ENCODE data around the gene FARS2.
A peak's percentile ranks its signal among the peaks of the same experiment; 100 is the strongest.

The FARS2 gene

GRCh38 chr6:5580736-5581581, 319.6 kb downstream of the FARS2 start:
- DNase-seq (ENCODE audit: low read depth in 2 of 2): no peak

GRCh38 chr6:5582762-5583161, 321.4 kb downstream of the FARS2 start:
- DNase-seq (ENCODE audit: low read depth in 2 of 2): no peak

- no peak for DNase-seq (ENCODE audit: low read depth in 2 of 2)
Measured at GRCh38 chr6:5583528-5583927, 322.2 kb downstream of the FARS2 start.

- no peak for DNase-seq (ENCODE audit: low read depth in 2 of 2)
Measured at GRCh38 chr6:5584078-5584482, 322.8 kb downstream of the FARS2 start.

- no peak for DNase-seq (ENCODE audit: low read depth in 2 of 2)
Measured at GRCh38 chr6:5587648-5588047, 326.3 kb downstream of the FARS2 start.

- no peak for DNase-seq (ENCODE audit: low read depth in 2 of 2)
Measured at GRCh38 chr6:5589422-5590141, 328.3 kb downstream of the FARS2 start.

GRCh38 chr6:5590187-5590586, 328.9 kb downstream of the FARS2 start:
- DNase-seq (ENCODE audit: low read depth in 2 of 2): no peak

GRCh38 chr6:5592886-5593519, 331.7 kb downstream of the FARS2 start:
- no peak for DNase-seq (ENCODE audit: low read depth in 2 of 2)

GRCh38 chr6:5595184-5595583, 333.9 kb downstream of the FARS2 start:
- no peak for DNase-seq (ENCODE audit: low read depth in 2 of 2)

- no peak for DNase-seq (ENCODE audit: low read depth in 2 of 2)
Measured at GRCh38 chr6:5597413-5597812, 336.1 kb downstream of the FARS2 start.

GRCh38 chr6:5598123-5598522, 336.8 kb downstream of the FARS2 start:
- DNase-seq (ENCODE audit: low read depth in 2 of 2): no peak

GRCh38 chr6:5599127-5599526, 337.8 kb downstream of the FARS2 start:
- no peak for DNase-seq (ENCODE audit: low read depth in 2 of 2)

- DNase-seq (ENCODE audit: low read depth in 2 of 2): no peak
Measured at GRCh38 chr6:5605937-5606336, 344.6 kb downstream of the FARS2 start.

- no peak for DNase-seq (ENCODE audit: low read depth in 2 of 2)
Measured at GRCh38 chr6:5606546-5606945, 345.2 kb downstream of the FARS2 start.

GRCh38 chr6:5610640-5611039, 349.3 kb downstream of the FARS2 start:
- DNase-seq (ENCODE audit: low read depth in 2 of 2): no peak

GRCh38 chr6:5617179-5617578, 355.9 kb downstream of the FARS2 start:
- no peak for DNase-seq (ENCODE audit: low read depth in 2 of 2)

GRCh38 chr6:5619249-5619648, 357.9 kb downstream of the FARS2 start:
- DNase-seq (ENCODE audit: low read depth in 2 of 2): peak in 1 of 2 donors; percentile 8

- no peak for DNase-seq (ENCODE audit: low read depth in 2 of 2)
Measured at GRCh38 chr6:5622276-5623005, 361.1 kb downstream of the FARS2 start.

- no peak for DNase-seq (ENCODE audit: low read depth in 2 of 2)
Measured at GRCh38 chr6:5623769-5624168, 362.5 kb downstream of the FARS2 start.

- DNase-seq (ENCODE audit: low read depth in 2 of 2): no peak
Measured at GRCh38 chr6:5624256-5624655, 362.9 kb downstream of the FARS2 start.

- no peak for DNase-seq (ENCODE audit: low read depth in 2 of 2)
Measured at GRCh38 chr6:5626727-5627426, 365.6 kb downstream of the FARS2 start.
